HG02938 (cell line): ENCODE results near the gene RNF180.
"Not testable (repeated sequence)": the region's sequence is repeated elsewhere in the genome, so short reads cannot be mapped to it uniquely, and the experiment has no call there.

Source experiments
- ATAC-seq: cut with Tn5 transposase; IDR thresholded peaks from one replicate; pipeline ENCODE4 v1.9.1; 2021; ENCODE audit warnings: mild to moderate bottlenecking, moderate library complexity; ENCODE audit not compliant: unreplicated experiment

RNF180 gene

GRCh38 chr5:64176301-64176700 is 10.7 kb downstream of the RNF180 start:
- no peak for ATAC-seq

GRCh38 chr5:64180661-64181343 is 15.2 kb downstream of the RNF180 start:
- no peak for ATAC-seq

- ATAC-seq = no peak
Measured at GRCh38 chr5:64181440-64181839, 15.8 kb downstream of the RNF180 start.

- ATAC-seq = no peak
Measured at GRCh38 chr5:64183956-64184355, 18.3 kb downstream of the RNF180 start.

GRCh38 chr5:64184832-64185231 is 19.2 kb downstream of the RNF180 start:
- ATAC-seq = no peak

GRCh38 chr5:64188776-64189175 is 23.1 kb downstream of the RNF180 start:
- ATAC-seq = no peak

GRCh38 chr5:64190562-64191306 is 25.1 kb downstream of the RNF180 start:
- no peak for ATAC-seq

- ATAC-seq = no peak
Measured at GRCh38 chr5:64195981-64196380, 30.3 kb downstream of the RNF180 start.

- no peak for ATAC-seq
Measured at GRCh38 chr5:64199425-64199824, 33.8 kb downstream of the RNF180 start.

- ATAC-seq = no peak
Measured at GRCh38 chr5:64201996-64202395, 36.4 kb downstream of the RNF180 start.

- ATAC-seq = no peak
Measured at GRCh38 chr5:64206653-64207052, 41.0 kb downstream of the RNF180 start.

GRCh38 chr5:64207978-64208377 is 42.3 kb downstream of the RNF180 start:
- no peak for ATAC-seq

- no peak for ATAC-seq
Measured at GRCh38 chr5:64209353-64209752, 43.7 kb downstream of the RNF180 start.

- ATAC-seq = no peak
Measured at GRCh38 chr5:64210866-64211265, 45.2 kb downstream of the RNF180 start.

- ATAC-seq = no peak
Measured at GRCh38 chr5:64213011-64213410, 47.4 kb downstream of the RNF180 start.

GRCh38 chr5:64213531-64213930 is 47.9 kb downstream of the RNF180 start:
- ATAC-seq = no peak

GRCh38 chr5:64214132-64214531 is 48.5 kb downstream of the RNF180 start:
- ATAC-seq = no peak

- no peak for ATAC-seq
Measured at GRCh38 chr5:64221911-64222310, 56.3 kb downstream of the RNF180 start.

GRCh38 chr5:64225286-64225981 is 59.8 kb downstream of the RNF180 start:
- not testable (repeated sequence) for ATAC-seq

GRCh38 chr5:64227131-64227537 is 61.5 kb downstream of the RNF180 start:
- not testable (repeated sequence) for ATAC-seq

GRCh38 chr5:64229163-64229774 is 63.6 kb downstream of the RNF180 start:
- peak; percentile 68 for ATAC-seq
